GM23338 (cell line): ENCODE results near the gene KCNMA1. TPM values are rescaled to one million over a fixed set of nuclear protein-coding genes. Genes with fewer than 3 reads are reported as not detected.

Source experiments
- ATAC-seq: fragments of 200-7000 bp; cut with Tn5 transposase; 3 replicates; pipeline ENCODE4 v1.9.1; 2020
- DNase-seq: peaks from one replicate; pipeline ENCODE4 v3.0.0-alpha.2; 2015; ENCODE audit warnings: low spot score
- H2AFZ ChIP-seq: fragments of 200-600 bp; sonication (generic); 2 replicates; pipeline ENCODE4 v1.8.0; 2016; ENCODE audit warnings: antibody characterized with exemption, mild to moderate bottlenecking, moderate library complexity
- H3F3A ChIP-seq: fragments of 200-600 bp; sonication (generic); replicated peaks from 2 replicates; pipeline ENCODE4 v1.8.0; 2017; ENCODE audit warnings: antibody characterized with exemption, mixed run types, low read depth
- H3K27ac ChIP-seq: fragments of 200-600 bp; sonication (generic); 2 replicates; pipeline ENCODE4 v1.6.1; 2016; ENCODE audit warnings: low read depth
- H3K27me3 ChIP-seq: fragments of 200-600 bp; sonication (generic); 2 replicates; pipeline ENCODE4 v1.8.0; 2016; ENCODE audit warnings: mild to moderate bottlenecking, mixed run types, moderate library complexity; ENCODE audit not compliant: insufficient read depth
- H3K36me3 ChIP-seq: fragments of 200-600 bp; sonication (generic); 2 replicates; pipeline ENCODE4 v1.8.0; 2016; ENCODE audit warnings: mild to moderate bottlenecking; ENCODE audit not compliant: insufficient read depth
- H3K4me1 ChIP-seq: fragments of 200-600 bp; sonication (generic); 2 replicates; pipeline ENCODE4 v1.8.0; 2016; ENCODE audit warnings: mild to moderate bottlenecking, moderate library complexity; ENCODE audit not compliant: insufficient read depth
- H3K4me2 ChIP-seq: fragments of 200-600 bp; sonication (generic); 2 replicates; pipeline ENCODE4 v1.7.1; 2017; ENCODE audit warnings: mixed run types
- H3K4me3 ChIP-seq: fragments of 200-600 bp; sonication (generic); 2 replicates; pipeline ENCODE4 v1.6.1; 2016; ENCODE audit warnings: mixed run types
- H3K79me2 ChIP-seq: fragments of 200-600 bp; sonication (generic); replicated peaks from 2 replicates; pipeline ENCODE4 v1.8.0; 2017; ENCODE audit warnings: mild to moderate bottlenecking; ENCODE audit not compliant: insufficient read depth
- H3K9me2 ChIP-seq: fragments of 200-600 bp; sonication (generic); 2 replicates; pipeline ENCODE4 v1.8.0; 2017; ENCODE audit not compliant: insufficient read depth
- H4K20me1 ChIP-seq: fragments of 200-600 bp; sonication (generic); replicated peaks from 2 replicates; pipeline ENCODE4 v1.8.0; 2017; ENCODE audit warnings: mild to moderate bottlenecking; ENCODE audit not compliant: insufficient read depth
- H3K27ac Mint-ChIP-seq: 2 replicates; pipeline ENCODE4 v1.8.0; 2020; ENCODE audit warnings: inconsistent platforms, mild to moderate bottlenecking, moderate library complexity, mixed read lengths
- H3K27me3 Mint-ChIP-seq: 3 replicates; pipeline ENCODE4 v1.8.0; 2022; ENCODE audit warnings: low read depth, mild to moderate bottlenecking, moderate library complexity, mixed read lengths, inconsistent platforms; ENCODE audit not compliant: insufficient read depth, poor library complexity
- H3K36me3 Mint-ChIP-seq: 3 replicates; pipeline ENCODE4 v1.8.0; 2021; ENCODE audit warnings: low read depth, mild to moderate bottlenecking, inconsistent platforms, moderate library complexity, mixed read lengths
- H3K4me1 Mint-ChIP-seq: 3 replicates; pipeline ENCODE4 v1.8.0; 2020; ENCODE audit warnings: mild to moderate bottlenecking, inconsistent platforms, mixed read lengths
- H3K4me3 Mint-ChIP-seq: 3 replicates; pipeline ENCODE4 v1.8.0; 2021; ENCODE audit warnings: moderate library complexity, mild to moderate bottlenecking, inconsistent platforms, mixed read lengths
- H3K9me3 Mint-ChIP-seq: 3 replicates; pipeline ENCODE4 v1.8.0; 2020; ENCODE audit warnings: moderate library complexity, mild to moderate bottlenecking, inconsistent platforms, mixed read lengths
- CREB1 ChIP-seq: fragments of 250-450 bp; sonication (Bioruptor Pico); IDR thresholded peaks from 2 replicates; pipeline ENCODE4 v1.5.0; 2020; ENCODE audit warnings: low read depth, mild to moderate bottlenecking, moderate library complexity
- EZH2 ChIP-seq: fragments of 200-600 bp; sonication (generic); IDR thresholded peaks from one replicate; pipeline ENCODE4 v1.8.0; 2017; ENCODE audit warnings: antibody characterized with exemption, mild to moderate bottlenecking, low read depth; ENCODE audit not compliant: unreplicated experiment
- EZH2phosphoT487 ChIP-seq: fragments of 200-600 bp; sonication (generic); IDR thresholded peaks from one replicate; pipeline ENCODE4 v1.8.1; 2018; ENCODE audit warnings: antibody characterized with exemption; ENCODE audit not compliant: unreplicated experiment
- JUNB ChIP-seq: IDR thresholded peaks from one replicate; pipeline ENCODE4 v1.6.1; 2016; ENCODE audit warnings: antibody characterized with exemption; ENCODE audit not compliant: unreplicated experiment
- NANOG ChIP-seq: IDR thresholded peaks from 2 replicates; pipeline ENCODE4 v1.6.1; 2016; ENCODE audit warnings: antibody characterized with exemption, borderline replicate concordance
- POLR2AphosphoS5 ChIP-seq: IDR thresholded peaks from 2 replicates; pipeline ENCODE4 v1.6.1; 2016; ENCODE audit warnings: antibody characterized with exemption, low read depth
- STAT1 ChIP-seq: IDR thresholded peaks from one replicate; pipeline ENCODE4 v1.6.1; 2016; ENCODE audit warnings: antibody characterized with exemption; ENCODE audit not compliant: unreplicated experiment
- ZNF114 ChIP-seq: fragments of 250-450 bp; sonication (Bioruptor Pico); IDR thresholded peaks from 2 replicates; pipeline ENCODE4 v1.5.0; 2020; ENCODE audit warnings: mild to moderate bottlenecking, moderate library complexity
- ZNF331 ChIP-seq: fragments of 250-450 bp; sonication (Bioruptor Pico); IDR thresholded peaks from 2 replicates; pipeline ENCODE4 v1.5.0; 2020; ENCODE audit warnings: low read depth, mild to moderate bottlenecking, moderate library complexity
- polyA plus RNA-seq: library from polyadenylated mRNA; unstranded; fragments of >200 nt; fragmentation: Nextera tagmentation; extraction: Ambion mirVana; gene quantifications from 2 replicates; pipeline ENCODE4 v1.2.1, GENCODE V29; 2016
- total RNA-seq: library from RNA; depleted of rRNA; stranded (reverse); fragments of >200 nt; shearing (Covaris generic); gene quantifications from 2 replicates; pipeline ENCODE4 v1.2.3, GENCODE V29; 2014
- TF ChIP-seq, protein P1 (sequence below): fragments of 250-450 bp; sonication (Bioruptor Pico); IDR thresholded peaks from 2 replicates; pipeline ENCODE4 v1.5.0; 2020; ENCODE audit warnings: mild to moderate bottlenecking, moderate library complexity
- TF ChIP-seq, protein P2 (sequence below): IDR thresholded peaks from 2 replicates; pipeline ENCODE4 v1.6.1; 2016; ENCODE audit warnings: antibody characterized with exemption
- TF ChIP-seq, protein P3 (sequence below), 2 experiments: fragments of 200-600 bp in 1 of 2; sonication (generic) in 1 of 2; conservative IDR thresholded peaks; 2 replicates each; pipeline versions ENCODE4 v1.5.1 to v1.6.1; 2016 to 2017; ENCODE audit warnings: antibody characterized with exemption in 2 of 2, low read depth in 2 of 2, mild to moderate bottlenecking in 2 of 2, moderate library complexity in 1 of 2
- TF ChIP-seq, protein P4 (sequence below): IDR thresholded peaks from one replicate; pipeline ENCODE4 v1.6.1; 2018; ENCODE audit warnings: antibody characterized with exemption; ENCODE audit not compliant: unreplicated experiment

Gene KCNMA1
- total and polyA plus RNA-seq, 2 experiments from 2014 or later: 8.2 to 9.0 TPM

DNA sequence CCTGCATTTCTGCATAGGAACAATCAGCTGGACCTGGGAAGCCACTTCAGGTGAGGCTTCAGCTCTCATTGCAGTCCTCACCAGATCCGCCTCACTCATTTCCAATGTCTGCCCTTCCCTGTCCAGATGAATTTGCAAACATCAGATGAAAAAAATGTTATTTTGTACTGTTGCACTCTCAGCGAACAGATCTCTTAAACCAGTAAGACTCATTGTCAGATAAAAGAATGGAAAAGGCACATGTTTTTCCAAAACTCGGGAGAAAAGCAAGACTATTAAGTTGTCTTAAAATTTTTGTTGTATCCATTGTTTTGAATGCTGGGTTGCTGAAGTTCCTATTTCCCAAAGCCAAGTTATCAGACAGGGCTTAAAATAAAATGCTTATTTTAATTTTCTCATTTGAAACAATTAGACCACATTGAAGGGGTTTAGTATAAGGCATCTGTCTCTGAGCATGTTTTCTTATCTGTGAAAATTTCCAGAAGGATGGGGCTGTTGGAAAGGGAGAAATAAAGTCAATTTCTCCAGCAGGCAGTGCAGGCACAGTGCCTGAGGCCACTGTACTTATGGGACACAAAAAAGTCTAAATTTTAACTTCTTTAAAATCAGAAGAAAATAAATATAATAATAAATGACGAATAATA, 396.8 kb downstream of the KCNMA1 start:
- Histone ChIP-seq H4K20me1 (no peaks in the 10 kb centered on the region), H3K27me3 (no peaks in the 10 kb centered on the region), H3K27ac (no peak overlapping the region), H3K4me3 (no peak overlapping the region), H3F3A (no peaks in the 10 kb centered on the region), H3K79me2 (no peaks in the 10 kb centered on the region), H3K4me1 (no peaks in the 10 kb centered on the region; the same call in 1 of the 2 replicates), H2AFZ (no peak overlapping the region), H3K4me2 (no peak overlapping the region), H3K9me2 (no peaks in the 10 kb centered on the region), H3K36me3 (no peaks in the 10 kb centered on the region)
- DNase-seq: no peak
- no peak for ATAC-seq
- no peak for TF ChIP-seq STAT1
- no peak for TF ChIP-seq NANOG
- TF ChIP-seq, protein P1, sequence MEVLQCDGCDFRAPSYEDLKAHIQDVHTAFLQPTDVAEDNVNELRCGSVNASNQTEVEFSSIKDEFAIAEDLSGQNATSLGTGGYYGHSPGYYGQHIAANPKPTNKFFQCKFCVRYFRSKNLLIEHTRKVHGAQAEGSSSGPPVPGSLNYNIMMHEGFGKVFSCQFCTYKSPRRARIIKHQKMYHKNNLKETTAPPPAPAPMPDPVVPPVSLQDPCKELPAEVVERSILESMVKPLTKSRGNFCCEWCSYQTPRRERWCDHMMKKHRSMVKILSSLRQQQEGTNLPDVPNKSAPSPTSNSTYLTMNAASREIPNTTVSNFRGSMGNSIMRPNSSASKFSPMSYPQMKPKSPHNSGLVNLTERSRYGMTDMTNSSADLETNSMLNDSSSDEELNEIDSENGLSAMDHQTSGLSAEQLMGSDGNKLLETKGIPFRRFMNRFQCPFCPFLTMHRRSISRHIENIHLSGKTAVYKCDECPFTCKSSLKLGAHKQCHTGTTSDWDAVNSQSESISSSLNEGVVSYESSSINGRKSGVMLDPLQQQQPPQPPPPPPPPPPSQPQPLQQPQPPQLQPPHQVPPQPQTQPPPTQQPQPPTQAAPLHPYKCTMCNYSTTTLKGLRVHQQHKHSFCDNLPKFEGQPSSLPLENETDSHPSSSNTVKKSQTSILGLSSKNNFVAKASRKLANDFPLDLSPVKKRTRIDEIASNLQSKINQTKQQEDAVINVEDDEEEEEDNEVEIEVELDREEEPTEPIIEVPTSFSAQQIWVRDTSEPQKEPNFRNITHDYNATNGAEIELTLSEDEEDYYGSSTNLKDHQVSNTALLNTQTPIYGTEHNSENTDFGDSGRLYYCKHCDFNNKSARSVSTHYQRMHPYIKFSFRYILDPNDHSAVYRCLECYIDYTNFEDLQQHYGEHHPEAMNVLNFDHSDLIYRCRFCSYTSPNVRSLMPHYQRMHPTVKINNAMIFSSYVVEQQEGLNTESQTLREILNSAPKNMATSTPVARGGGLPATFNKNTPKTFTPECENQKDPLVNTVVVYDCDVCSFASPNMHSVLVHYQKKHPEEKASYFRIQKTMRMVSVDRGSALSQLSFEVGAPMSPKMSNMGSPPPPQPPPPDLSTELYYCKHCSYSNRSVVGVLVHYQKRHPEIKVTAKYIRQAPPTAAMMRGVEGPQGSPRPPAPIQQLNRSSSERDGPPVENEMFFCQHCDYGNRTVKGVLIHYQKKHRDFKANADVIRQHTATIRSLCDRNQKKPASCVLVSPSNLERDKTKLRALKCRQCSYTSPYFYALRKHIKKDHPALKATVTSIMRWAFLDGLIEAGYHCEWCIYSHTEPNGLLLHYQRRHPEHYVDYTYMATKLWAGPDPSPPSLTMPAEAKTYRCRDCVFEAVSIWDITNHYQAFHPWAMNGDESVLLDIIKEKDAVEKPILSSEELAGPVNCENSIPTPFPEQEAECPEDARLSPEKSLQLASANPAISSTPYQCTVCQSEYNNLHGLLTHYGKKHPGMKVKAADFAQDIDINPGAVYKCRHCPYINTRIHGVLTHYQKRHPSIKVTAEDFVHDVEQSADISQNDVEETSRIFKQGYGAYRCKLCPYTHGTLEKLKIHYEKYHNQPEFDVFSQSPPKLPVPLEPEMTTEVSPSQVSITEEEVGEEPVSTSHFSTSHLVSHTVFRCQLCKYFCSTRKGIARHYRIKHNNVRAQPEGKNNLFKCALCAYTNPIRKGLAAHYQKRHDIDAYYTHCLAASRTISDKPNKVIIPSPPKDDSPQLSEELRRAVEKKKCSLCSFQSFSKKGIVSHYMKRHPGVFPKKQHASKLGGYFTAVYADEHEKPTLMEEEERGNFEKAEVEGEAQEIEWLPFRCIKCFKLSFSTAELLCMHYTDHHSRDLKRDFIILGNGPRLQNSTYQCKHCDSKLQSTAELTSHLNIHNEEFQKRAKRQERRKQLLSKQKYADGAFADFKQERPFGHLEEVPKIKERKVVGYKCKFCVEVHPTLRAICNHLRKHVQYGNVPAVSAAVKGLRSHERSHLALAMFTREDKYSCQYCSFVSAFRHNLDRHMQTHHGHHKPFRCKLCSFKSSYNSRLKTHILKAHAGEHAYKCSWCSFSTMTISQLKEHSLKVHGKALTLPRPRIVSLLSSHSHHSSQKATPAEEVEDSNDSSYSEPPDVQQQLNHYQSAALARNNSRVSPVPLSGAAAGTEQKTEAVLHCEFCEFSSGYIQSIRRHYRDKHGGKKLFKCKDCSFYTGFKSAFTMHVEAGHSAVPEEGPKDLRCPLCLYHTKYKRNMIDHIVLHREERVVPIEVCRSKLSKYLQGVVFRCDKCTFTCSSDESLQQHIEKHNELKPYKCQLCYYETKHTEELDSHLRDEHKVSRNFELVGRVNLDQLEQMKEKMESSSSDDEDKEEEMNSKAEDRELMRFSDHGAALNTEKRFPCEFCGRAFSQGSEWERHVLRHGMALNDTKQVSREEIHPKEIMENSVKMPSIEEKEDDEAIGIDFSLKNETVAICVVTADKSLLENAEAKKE (CRISPR knock-in tag): no peak
- TF ChIP-seq POLR2AphosphoS5: no peak
- TF ChIP-seq EZH2phosphoT487: no peak
- TF ChIP-seq, protein P2, sequence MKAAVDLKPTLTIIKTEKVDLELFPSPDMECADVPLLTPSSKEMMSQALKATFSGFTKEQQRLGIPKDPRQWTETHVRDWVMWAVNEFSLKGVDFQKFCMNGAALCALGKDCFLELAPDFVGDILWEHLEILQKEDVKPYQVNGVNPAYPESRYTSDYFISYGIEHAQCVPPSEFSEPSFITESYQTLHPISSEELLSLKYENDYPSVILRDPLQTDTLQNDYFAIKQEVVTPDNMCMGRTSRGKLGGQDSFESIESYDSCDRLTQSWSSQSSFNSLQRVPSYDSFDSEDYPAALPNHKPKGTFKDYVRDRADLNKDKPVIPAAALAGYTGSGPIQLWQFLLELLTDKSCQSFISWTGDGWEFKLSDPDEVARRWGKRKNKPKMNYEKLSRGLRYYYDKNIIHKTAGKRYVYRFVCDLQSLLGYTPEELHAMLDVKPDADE: no peak
- TF ChIP-seq, protein P3, sequence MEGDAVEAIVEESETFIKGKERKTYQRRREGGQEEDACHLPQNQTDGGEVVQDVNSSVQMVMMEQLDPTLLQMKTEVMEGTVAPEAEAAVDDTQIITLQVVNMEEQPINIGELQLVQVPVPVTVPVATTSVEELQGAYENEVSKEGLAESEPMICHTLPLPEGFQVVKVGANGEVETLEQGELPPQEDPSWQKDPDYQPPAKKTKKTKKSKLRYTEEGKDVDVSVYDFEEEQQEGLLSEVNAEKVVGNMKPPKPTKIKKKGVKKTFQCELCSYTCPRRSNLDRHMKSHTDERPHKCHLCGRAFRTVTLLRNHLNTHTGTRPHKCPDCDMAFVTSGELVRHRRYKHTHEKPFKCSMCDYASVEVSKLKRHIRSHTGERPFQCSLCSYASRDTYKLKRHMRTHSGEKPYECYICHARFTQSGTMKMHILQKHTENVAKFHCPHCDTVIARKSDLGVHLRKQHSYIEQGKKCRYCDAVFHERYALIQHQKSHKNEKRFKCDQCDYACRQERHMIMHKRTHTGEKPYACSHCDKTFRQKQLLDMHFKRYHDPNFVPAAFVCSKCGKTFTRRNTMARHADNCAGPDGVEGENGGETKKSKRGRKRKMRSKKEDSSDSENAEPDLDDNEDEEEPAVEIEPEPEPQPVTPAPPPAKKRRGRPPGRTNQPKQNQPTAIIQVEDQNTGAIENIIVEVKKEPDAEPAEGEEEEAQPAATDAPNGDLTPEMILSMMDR (conservative IDR thresholded peaks at IDR 0.05; ENCODE audit: low read depth in 2 of 2): no peak
- TF ChIP-seq JUNB: no peak
- no peak for TF ChIP-seq ZNF331 (CRISPR knock-in tag)
- TF ChIP-seq, protein P4, sequence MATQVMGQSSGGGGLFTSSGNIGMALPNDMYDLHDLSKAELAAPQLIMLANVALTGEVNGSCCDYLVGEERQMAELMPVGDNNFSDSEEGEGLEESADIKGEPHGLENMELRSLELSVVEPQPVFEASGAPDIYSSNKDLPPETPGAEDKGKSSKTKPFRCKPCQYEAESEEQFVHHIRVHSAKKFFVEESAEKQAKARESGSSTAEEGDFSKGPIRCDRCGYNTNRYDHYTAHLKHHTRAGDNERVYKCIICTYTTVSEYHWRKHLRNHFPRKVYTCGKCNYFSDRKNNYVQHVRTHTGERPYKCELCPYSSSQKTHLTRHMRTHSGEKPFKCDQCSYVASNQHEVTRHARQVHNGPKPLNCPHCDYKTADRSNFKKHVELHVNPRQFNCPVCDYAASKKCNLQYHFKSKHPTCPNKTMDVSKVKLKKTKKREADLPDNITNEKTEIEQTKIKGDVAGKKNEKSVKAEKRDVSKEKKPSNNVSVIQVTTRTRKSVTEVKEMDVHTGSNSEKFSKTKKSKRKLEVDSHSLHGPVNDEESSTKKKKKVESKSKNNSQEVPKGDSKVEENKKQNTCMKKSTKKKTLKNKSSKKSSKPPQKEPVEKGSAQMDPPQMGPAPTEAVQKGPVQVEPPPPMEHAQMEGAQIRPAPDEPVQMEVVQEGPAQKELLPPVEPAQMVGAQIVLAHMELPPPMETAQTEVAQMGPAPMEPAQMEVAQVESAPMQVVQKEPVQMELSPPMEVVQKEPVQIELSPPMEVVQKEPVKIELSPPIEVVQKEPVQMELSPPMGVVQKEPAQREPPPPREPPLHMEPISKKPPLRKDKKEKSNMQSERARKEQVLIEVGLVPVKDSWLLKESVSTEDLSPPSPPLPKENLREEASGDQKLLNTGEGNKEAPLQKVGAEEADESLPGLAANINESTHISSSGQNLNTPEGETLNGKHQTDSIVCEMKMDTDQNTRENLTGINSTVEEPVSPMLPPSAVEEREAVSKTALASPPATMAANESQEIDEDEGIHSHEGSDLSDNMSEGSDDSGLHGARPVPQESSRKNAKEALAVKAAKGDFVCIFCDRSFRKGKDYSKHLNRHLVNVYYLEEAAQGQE: no peak
- no peak for TF ChIP-seq CREB1
- no peak for TF ChIP-seq EZH2
- TF ChIP-seq ZNF114 (CRISPR knock-in tag): no peak
- Mint-ChIP-seq H3K27me3 (no peaks in the 10 kb centered on the region), H3K27ac (no peak overlapping the region), H3K4me1 (peaks cover 3% of the 10 kb centered on the region; the same call in 2 of the 3 replicates), H3K9me3 (no peaks in the 10 kb centered on the region; the same call in 1 of the 3 replicates), H3K36me3 (no peaks in the 10 kb centered on the region), H3K4me3 (no peak overlapping the region)
